ENCODE results near the gene SDF2. TPM values are rescaled to one million over a fixed set of nuclear protein-coding genes. Genes with fewer than 3 reads are reported as not detected.

SDF2 gene
- total RNA-seq, result 10 to 100 TPM; 26.6 to 38.8 (median 29.9) TPM
- 10 to 100 TPM; 16.8 to 54.7 TPM for polyA plus RNA-seq
- long read RNA-seq, donor 1, transcript SDF2-201 (3 exons, 1,568 nt), result major isoform, 28 of 34 reads
- long read RNA-seq, donor 1, partial matches to known transcripts, result 0 of 34 reads
- long read RNA-seq, donor 1, other reads (novel, unspliced or antisense), result 1 of 34 reads
- long read RNA-seq, donor 2, transcript SDF2-201 (3 exons, 1,568 nt), result major isoform, 16 of 22 reads
- long read RNA-seq, donor 2, partial matches to known transcripts, result 0 of 22 reads
- long read RNA-seq, donor 2, other reads (novel, unspliced or antisense), result 2 of 22 reads
- long read RNA-seq, donor 3, transcript SDF2-201 (3 exons, 1,568 nt), result major isoform, 14 of 21 reads
- long read RNA-seq, donor 3, partial matches to known transcripts, result 1 of 21 reads
- long read RNA-seq, donor 3, other reads (novel, unspliced or antisense), result 5 of 21 reads

DNA sequence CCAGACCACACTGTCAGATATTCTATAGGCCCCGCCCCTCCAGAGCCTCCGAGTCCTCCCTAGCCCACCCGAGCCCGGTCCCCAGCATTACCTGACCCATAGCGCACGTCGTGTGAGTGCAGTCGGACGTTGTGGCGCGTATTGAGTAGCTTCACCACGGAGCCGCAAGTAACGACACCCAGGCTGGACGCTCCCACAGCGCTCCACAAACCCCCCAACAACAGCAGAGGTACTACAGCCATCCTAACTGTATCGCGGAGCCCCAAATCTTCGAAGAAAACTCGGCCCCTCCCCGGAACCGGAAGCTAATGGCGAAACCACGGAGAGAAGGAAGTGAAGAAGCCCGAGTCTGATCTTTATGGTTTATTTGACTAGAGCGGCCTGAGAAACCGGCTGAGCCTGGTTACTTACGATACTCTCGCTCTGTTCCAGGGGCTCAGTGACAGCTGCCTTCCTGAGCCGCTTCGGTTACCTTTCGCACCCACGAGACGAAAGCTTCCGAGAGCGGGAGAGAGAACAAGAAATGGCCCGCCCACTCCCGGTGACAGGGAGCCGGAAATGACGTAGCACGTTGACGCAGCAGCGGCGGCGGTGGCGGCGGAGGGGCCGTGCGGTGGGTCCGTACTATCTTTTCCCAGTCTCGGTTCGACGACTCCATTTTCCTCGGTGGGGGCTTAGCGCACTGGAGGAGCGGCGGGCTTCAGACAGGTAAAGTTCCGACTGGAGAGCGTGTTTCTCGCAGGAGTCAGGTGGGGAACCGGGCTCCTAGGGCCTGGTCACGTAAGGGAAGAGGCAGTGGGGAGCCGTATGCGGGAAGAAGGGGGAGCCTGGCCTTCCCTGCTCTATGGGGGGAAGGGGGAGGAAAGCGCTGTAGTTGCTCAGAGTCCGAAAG is at the start of gene SDF2, which contains the start of gene SUPT6H:
SDF2 (minus strand) TSS at position 272 of the 892 bp plus-strand sequence; CDS start at position 242, 30 bp downstream.
SUPT6H (plus strand) TSS at position 571 of the 892 bp plus-strand sequence. CDS start 11,197 bp downstream, outside the sequence.
- 0% methylated on average over 66 of the region's 66 CpGs for WGBS, 2 donors
- ATAC-seq (peak; percentile 93 to 98 (median 97)), DNase-seq (peak; percentile 89 to 95)
- Histone ChIP-seq H3K27me3 (no peaks in the 10 kb centered on the region), H3K4me1 (peaks cover 10 to 51% (median 39%) of the 10 kb centered on the region in 9 donors), H3K36me3 (peaks cover 0 to 56% (median 4%) of the 10 kb centered on the region in 9 donors), H3K4me3 (peak within 1 kb of the TSS; percentile 60 to 89 (median 78)), H3K27ac (peak within 1 kb of the TSS; percentile 84 to 99 (median 96)), H3K9me3 (no peaks in the 10 kb centered on the region)
- intact Hi-C loops (cut with DNase I), result loop anchor here in 3 of 10 donors (1.0 to 5.0 kb wide), 2 partner anchors 45 to 48 kb away; no protein-coding TSS in a partner anchor
- TF ChIP-seq, protein P1, sequence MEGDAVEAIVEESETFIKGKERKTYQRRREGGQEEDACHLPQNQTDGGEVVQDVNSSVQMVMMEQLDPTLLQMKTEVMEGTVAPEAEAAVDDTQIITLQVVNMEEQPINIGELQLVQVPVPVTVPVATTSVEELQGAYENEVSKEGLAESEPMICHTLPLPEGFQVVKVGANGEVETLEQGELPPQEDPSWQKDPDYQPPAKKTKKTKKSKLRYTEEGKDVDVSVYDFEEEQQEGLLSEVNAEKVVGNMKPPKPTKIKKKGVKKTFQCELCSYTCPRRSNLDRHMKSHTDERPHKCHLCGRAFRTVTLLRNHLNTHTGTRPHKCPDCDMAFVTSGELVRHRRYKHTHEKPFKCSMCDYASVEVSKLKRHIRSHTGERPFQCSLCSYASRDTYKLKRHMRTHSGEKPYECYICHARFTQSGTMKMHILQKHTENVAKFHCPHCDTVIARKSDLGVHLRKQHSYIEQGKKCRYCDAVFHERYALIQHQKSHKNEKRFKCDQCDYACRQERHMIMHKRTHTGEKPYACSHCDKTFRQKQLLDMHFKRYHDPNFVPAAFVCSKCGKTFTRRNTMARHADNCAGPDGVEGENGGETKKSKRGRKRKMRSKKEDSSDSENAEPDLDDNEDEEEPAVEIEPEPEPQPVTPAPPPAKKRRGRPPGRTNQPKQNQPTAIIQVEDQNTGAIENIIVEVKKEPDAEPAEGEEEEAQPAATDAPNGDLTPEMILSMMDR (IDR thresholded peaks at IDR 0.05), result no peak

GRCh38 chr17:28710861-28711722 is 49.4 kb upstream of the SDF2 start:
- TF ChIP-seq, protein P1 (IDR thresholded peaks at IDR 0.05), result no peak
- ATAC-seq (peak; percentile 93 to 96 (median 94)), DNase-seq (peak; percentile 86 to 92)
- intact Hi-C loops (cut with DNase I), result loop anchor here in 1 of 10 donors (1.0 kb wide), 1 partner anchor 49 kb away; the partner anchor contains the start of gene SUPT6H
- Histone ChIP-seq H3K9me3 (no peaks in the 10 kb centered on the region), H3K36me3 (peaks cover 0 to 24% (median 0%) of the 10 kb centered on the region in 9 donors), H3K4me1 (peaks cover 0 to 28% (median 18%) of the 10 kb centered on the region in 9 donors), H3K27me3 (no peaks in the 10 kb centered on the region), H3K27ac (peak overlapping the region; percentile 68 to 95 (median 90)), H3K4me3 (peak overlapping the region; percentile 45 to 88 (median 66))
- 1% methylated on average over 74 of the region's 74 CpGs for WGBS, 2 donors

- Histone ChIP-seq H3K36me3 (peaks cover 0 to 28% (median 11%) of the 10 kb centered on the region in 9 donors), H3K27ac (no peak overlapping the region), H3K4me3 (no peak overlapping the region), H3K4me1 (peaks cover 0 to 21% (median 16%) of the 10 kb centered on the region in 9 donors), H3K9me3 (no peaks in the 10 kb centered on the region), H3K27me3 (no peaks in the 10 kb centered on the region)
- TF ChIP-seq, protein P1 (IDR thresholded peaks at IDR 0.05), result no peak
- ATAC-seq, result no peak
- WGBS, 2 donors, result 75 to 85% methylated on average over 2 of the region's 2 CpGs
- intact Hi-C loops (cut with DNase I), result loop anchor here in 3 of 10 donors (5.0 kb wide), 2 partner anchors 40 to 45 kb away; partner anchors contain the start of genes SDF2 (in 2 of the 3) and SUPT6H (in 2 of the 3)
- no peak for DNase-seq
Measured at GRCh38 chr17:28707339-28707720, 45.6 kb upstream of the SDF2 start.
